ENCODE data around the gene MS4A15. TPM values are rescaled to one million over a fixed set of nuclear protein-coding genes. Genes with fewer than 3 reads are reported as not detected.

The MS4A15 gene
- polyA plus RNA-seq, 2 of the 4 experiments (the other 2 are of a cell fraction), result not detected

- Histone ChIP-seq H3K4me1 (peaks cover 5% of the 10 kb centered on the region; the same call in 1 of the 3 replicates), H3K4me3 (no peak overlapping the region), H3K27ac (no peak overlapping the region), H3K9me3 (no peaks in the 10 kb centered on the region), H3K4me2 (no peak overlapping the region)
- ATAC-seq (no peak), DNase-seq (ENCODE audit: low read depth in 1 of 2, low spot score in 1 of 2) (no peak), FAIRE-seq (no peak)
- POLR2A ChIA-PET, result interaction anchor here (1.0 kb wide), 1 partner anchor 9 kb away, joined by 3 read pairs; no protein-coding TSS in a partner anchor
- 30% methylated on average over 4 of the region's 4 CpGs for WGBS (ENCODE audit: missing lambda C conversion rate)
- CTCF ChIA-PET, result interaction anchor here (1.1 to 9.1 kb wide), 11 partner anchors 8 to 352 kb away, joined by 3 to 129 read pairs (median 12); partner anchors contain the start of gene MS4A10
- TF ChIP-seq RFX5 (IDR thresholded peaks at IDR 0.05) (no peak), ZSCAN20 (CRISPR knock-in tag; IDR thresholded peaks at IDR 0.05) (no peak), MYC (IDR thresholded peaks at IDR 0.05; ENCODE audit: borderline replicate concordance, low read length) (no peak), CBX2 (IDR thresholded peaks at IDR 0.05; ENCODE audit: borderline replicate concordance, low read depth) (no peak), SREBF2 (IDR thresholded peaks at IDR 0.05) (no peak), ESRRA (IDR thresholded peaks at IDR 0.05; ENCODE audit: borderline replicate concordance, low read length) (no peak), POLR2A (IDR thresholded peaks at IDR 0.05; ENCODE audit: low read length) (no peak), USF2 (IDR thresholded peaks at IDR 0.05) (no peak), RAD21 (conservative IDR thresholded peaks at IDR 0.05 in 1 of 2, IDR thresholded peaks at IDR 0.05 in 1 of 2) (no peak), ZFP36 (IDR thresholded peaks at IDR 0.05; ENCODE audit: borderline replicate concordance, partially characterized antibody) (no peak), EHMT2 (IDR thresholded peaks at IDR 0.05; ENCODE audit: low read depth) (no peak), ZNF302 (CRISPR knock-in tag; IDR thresholded peaks at IDR 0.05) (no peak), CBX8 (IDR thresholded peaks at IDR 0.05) (no peak), HES2 (IDR thresholded peaks at IDR 0.05) (no peak), HOXA7 (CRISPR knock-in tag; IDR thresholded peaks at IDR 0.05) (no peak), GATA3 (IDR thresholded peaks at IDR 0.05; ENCODE audit: borderline replicate concordance) (no peak)
- TF ChIP-seq, protein P1, sequence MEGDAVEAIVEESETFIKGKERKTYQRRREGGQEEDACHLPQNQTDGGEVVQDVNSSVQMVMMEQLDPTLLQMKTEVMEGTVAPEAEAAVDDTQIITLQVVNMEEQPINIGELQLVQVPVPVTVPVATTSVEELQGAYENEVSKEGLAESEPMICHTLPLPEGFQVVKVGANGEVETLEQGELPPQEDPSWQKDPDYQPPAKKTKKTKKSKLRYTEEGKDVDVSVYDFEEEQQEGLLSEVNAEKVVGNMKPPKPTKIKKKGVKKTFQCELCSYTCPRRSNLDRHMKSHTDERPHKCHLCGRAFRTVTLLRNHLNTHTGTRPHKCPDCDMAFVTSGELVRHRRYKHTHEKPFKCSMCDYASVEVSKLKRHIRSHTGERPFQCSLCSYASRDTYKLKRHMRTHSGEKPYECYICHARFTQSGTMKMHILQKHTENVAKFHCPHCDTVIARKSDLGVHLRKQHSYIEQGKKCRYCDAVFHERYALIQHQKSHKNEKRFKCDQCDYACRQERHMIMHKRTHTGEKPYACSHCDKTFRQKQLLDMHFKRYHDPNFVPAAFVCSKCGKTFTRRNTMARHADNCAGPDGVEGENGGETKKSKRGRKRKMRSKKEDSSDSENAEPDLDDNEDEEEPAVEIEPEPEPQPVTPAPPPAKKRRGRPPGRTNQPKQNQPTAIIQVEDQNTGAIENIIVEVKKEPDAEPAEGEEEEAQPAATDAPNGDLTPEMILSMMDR (IDR thresholded peaks at IDR 0.05), result no peak
- TF ChIP-seq, protein P2, sequence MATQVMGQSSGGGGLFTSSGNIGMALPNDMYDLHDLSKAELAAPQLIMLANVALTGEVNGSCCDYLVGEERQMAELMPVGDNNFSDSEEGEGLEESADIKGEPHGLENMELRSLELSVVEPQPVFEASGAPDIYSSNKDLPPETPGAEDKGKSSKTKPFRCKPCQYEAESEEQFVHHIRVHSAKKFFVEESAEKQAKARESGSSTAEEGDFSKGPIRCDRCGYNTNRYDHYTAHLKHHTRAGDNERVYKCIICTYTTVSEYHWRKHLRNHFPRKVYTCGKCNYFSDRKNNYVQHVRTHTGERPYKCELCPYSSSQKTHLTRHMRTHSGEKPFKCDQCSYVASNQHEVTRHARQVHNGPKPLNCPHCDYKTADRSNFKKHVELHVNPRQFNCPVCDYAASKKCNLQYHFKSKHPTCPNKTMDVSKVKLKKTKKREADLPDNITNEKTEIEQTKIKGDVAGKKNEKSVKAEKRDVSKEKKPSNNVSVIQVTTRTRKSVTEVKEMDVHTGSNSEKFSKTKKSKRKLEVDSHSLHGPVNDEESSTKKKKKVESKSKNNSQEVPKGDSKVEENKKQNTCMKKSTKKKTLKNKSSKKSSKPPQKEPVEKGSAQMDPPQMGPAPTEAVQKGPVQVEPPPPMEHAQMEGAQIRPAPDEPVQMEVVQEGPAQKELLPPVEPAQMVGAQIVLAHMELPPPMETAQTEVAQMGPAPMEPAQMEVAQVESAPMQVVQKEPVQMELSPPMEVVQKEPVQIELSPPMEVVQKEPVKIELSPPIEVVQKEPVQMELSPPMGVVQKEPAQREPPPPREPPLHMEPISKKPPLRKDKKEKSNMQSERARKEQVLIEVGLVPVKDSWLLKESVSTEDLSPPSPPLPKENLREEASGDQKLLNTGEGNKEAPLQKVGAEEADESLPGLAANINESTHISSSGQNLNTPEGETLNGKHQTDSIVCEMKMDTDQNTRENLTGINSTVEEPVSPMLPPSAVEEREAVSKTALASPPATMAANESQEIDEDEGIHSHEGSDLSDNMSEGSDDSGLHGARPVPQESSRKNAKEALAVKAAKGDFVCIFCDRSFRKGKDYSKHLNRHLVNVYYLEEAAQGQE (IDR thresholded peaks at IDR 0.05), result no peak
- TF ChIP-seq, protein P3, sequence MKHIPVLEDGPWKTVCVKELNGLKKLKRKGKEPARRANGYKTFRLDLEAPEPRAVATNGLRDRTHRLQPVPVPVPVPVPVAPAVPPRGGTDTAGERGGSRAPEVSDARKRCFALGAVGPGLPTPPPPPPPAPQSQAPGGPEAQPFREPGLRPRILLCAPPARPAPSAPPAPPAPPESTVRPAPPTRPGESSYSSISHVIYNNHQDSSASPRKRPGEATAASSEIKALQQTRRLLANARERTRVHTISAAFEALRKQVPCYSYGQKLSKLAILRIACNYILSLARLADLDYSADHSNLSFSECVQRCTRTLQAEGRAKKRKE (CRISPR knock-in tag; IDR thresholded peaks at IDR 0.05; ENCODE audit: low read depth), result no peak
- TF ChIP-seq, protein P4, sequence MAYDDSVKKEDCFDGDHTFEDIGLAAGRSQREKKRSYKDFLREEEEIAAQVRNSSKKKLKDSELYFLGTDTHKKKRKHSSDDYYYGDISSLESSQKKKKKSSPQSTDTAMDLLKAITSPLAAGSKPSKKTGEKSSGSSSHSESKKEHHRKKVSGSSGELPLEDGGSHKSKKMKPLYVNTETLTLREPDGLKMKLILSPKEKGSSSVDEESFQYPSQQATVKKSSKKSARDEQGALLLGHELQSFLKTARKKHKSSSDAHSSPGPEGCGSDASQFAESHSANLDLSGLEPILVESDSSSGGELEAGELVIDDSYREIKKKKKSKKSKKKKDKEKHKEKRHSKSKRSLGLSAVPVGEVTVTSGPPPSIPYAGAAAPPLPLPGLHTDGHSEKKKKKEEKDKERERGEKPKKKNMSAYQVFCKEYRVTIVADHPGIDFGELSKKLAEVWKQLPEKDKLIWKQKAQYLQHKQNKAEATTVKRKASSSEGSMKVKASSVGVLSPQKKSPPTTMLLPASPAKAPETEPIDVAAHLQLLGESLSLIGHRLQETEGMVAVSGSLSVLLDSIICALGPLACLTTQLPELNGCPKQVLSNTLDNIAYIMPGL (CRISPR knock-in tag; IDR thresholded peaks at IDR 0.05; ENCODE audit: borderline replicate concordance), result no peak
These were observed 20.4 kb downstream of the MS4A15 start for GRCh38 chr11:60777106-60777505.

Data from A549 (cell line).